Endodermal cell (in vitro differentiated cells): Measurements from ENCODE around the gene VAV2. TPM values are rescaled to one million over a fixed set of nuclear protein-coding genes. Genes with fewer than 3 reads are reported as not detected.

Source experiments
- DNase-seq: peaks from one replicate; pipeline ENCODE4 v3.0.0-alpha.2; 2017
- H3K27ac ChIP-seq: 2 replicates; pipeline ENCODE4 v1.5.1; 2013; ENCODE audit warnings: mild to moderate bottlenecking, low read depth, low read length, moderate library complexity
- H3K27me3 ChIP-seq: 2 replicates; pipeline ENCODE4 v1.6.1; 2013; ENCODE audit warnings: mild to moderate bottlenecking, low read length, moderate library complexity; ENCODE audit not compliant: insufficient read depth, control insufficient read depth, poor library complexity, severe bottlenecking
- H3K36me3 ChIP-seq: 2 replicates; pipeline ENCODE4 v1.7.0; 2013; ENCODE audit warnings: mild to moderate bottlenecking, low read length, moderate library complexity; ENCODE audit not compliant: control insufficient read depth, insufficient read depth
- H3K4me1 ChIP-seq: one replicate; pipeline ENCODE4 v1.7.0; 2013; ENCODE audit warnings: low read length; ENCODE audit not compliant: control insufficient read depth, insufficient read depth
- H3K4me3 ChIP-seq: 2 replicates; pipeline ENCODE4 v1.5.1; 2013; ENCODE audit warnings: mild to moderate bottlenecking, low read length, moderate library complexity
- H3K9ac ChIP-seq: 2 replicates; pipeline ENCODE4 v1.6.1; 2013; ENCODE audit warnings: mild to moderate bottlenecking, low read length, moderate library complexity; ENCODE audit not compliant: poor library complexity, severe bottlenecking; ENCODE audit errors: extremely low read depth
- H3K9me3 ChIP-seq: 2 replicates; pipeline ENCODE4 v1.6.1; 2013; ENCODE audit warnings: mild to moderate bottlenecking, low read length, moderate library complexity; ENCODE audit not compliant: control insufficient read depth
- H3K27ac Mint-ChIP-seq: 2 replicates; pipeline ENCODE4 v1.8.0; 2020; ENCODE audit warnings: mixed read lengths
- H3K27me3 Mint-ChIP-seq: 2 replicates; pipeline ENCODE4 v1.8.0; 2021; ENCODE audit warnings: mild to moderate bottlenecking, mixed read lengths; ENCODE audit not compliant: insufficient read depth
- H3K36me3 Mint-ChIP-seq: 2 replicates; pipeline ENCODE4 v1.8.0; 2020; ENCODE audit warnings: low read depth, mixed read lengths
- H3K4me1 Mint-ChIP-seq: 2 replicates; pipeline ENCODE4 v1.8.0; 2020; ENCODE audit warnings: mixed read lengths
- H3K4me3 Mint-ChIP-seq: 2 replicates; pipeline ENCODE4 v1.8.0; 2020; ENCODE audit warnings: mild to moderate bottlenecking, moderate library complexity, mixed read lengths
- H3K9me3 Mint-ChIP-seq: 2 replicates; pipeline ENCODE4 v1.8.0; 2020; ENCODE audit warnings: mild to moderate bottlenecking, mixed read lengths
- WGBS, 2 experiments: methylation state at CpG; one replicate each; pipeline versions ENCODE4 v1.1.5 to v1.1.7; 2013; ENCODE audit warnings: missing lambda C conversion rate in 2 of 2, mixed read lengths in 1 of 2; ENCODE audit not compliant: insufficient coverage in 1 of 2, insufficient read length in 1 of 2; 5-methylcytosine and 5-hydroxymethylcytosine counted together
- total RNA-seq, 2 donors: library from RNA; stranded (reverse); fragmentation: NEBNext Ultra II Directional in 1 of 2; extraction: Animal tissue kit (Norgen Biotek cat#: 25700) in 1 of 2; gene quantifications; 2 replicates in 1 of 2; 3 replicates in 1 of 2; pipeline ENCODE4 v1.2.1, GENCODE V29; 2021
- TF ChIP-seq, protein P1 (sequence below): fragments of 200-600 bp; sonication (generic); conservative IDR thresholded peaks from 2 replicates; pipeline ENCODE4 v1.5.0; 2021; ENCODE audit warnings: antibody characterized with exemption, mild to moderate bottlenecking

Gene VAV2
- total RNA-seq, 2 donors from 2014 or later: 29.8 to 35.9 TPM

DNA sequence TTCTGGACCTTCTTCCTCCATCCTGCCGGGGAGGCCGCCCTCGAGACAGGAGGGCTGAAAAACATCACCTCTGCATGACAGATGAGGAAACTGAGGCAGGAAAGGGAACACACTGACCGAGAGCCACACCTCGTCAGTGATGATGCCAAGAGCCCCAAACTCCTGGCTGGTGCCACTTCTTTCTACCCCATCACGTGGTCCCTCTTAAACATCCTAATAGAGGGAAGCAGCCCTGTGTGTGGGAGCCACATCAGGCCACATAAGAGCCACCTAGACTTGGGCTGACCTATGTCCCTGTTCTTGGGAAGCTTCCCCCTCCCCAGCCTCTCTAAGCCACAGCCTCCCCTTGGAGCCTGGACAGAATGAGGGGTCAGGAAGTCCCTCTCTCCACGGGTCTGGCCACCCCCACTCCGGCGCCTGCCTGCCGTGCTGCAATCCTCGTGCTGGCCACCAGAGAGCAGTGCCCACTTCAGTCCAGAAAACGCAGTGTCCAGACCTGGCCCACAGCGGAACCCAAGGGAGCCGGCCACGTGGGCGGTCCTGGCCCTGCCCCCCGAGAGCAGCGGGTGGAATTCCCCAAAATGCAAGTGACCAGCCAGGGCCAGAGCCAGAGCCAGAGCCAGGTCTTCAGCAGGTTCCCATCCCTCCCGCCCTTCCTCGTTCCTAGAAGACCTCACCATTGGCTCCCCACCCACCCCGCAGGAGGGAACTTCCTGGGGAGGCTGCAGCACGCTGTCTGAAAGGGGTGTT lies 199.2 kb downstream of the VAV2 start:
- TF ChIP-seq, protein P1, sequence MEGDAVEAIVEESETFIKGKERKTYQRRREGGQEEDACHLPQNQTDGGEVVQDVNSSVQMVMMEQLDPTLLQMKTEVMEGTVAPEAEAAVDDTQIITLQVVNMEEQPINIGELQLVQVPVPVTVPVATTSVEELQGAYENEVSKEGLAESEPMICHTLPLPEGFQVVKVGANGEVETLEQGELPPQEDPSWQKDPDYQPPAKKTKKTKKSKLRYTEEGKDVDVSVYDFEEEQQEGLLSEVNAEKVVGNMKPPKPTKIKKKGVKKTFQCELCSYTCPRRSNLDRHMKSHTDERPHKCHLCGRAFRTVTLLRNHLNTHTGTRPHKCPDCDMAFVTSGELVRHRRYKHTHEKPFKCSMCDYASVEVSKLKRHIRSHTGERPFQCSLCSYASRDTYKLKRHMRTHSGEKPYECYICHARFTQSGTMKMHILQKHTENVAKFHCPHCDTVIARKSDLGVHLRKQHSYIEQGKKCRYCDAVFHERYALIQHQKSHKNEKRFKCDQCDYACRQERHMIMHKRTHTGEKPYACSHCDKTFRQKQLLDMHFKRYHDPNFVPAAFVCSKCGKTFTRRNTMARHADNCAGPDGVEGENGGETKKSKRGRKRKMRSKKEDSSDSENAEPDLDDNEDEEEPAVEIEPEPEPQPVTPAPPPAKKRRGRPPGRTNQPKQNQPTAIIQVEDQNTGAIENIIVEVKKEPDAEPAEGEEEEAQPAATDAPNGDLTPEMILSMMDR: peak; percentile 86

DNA sequence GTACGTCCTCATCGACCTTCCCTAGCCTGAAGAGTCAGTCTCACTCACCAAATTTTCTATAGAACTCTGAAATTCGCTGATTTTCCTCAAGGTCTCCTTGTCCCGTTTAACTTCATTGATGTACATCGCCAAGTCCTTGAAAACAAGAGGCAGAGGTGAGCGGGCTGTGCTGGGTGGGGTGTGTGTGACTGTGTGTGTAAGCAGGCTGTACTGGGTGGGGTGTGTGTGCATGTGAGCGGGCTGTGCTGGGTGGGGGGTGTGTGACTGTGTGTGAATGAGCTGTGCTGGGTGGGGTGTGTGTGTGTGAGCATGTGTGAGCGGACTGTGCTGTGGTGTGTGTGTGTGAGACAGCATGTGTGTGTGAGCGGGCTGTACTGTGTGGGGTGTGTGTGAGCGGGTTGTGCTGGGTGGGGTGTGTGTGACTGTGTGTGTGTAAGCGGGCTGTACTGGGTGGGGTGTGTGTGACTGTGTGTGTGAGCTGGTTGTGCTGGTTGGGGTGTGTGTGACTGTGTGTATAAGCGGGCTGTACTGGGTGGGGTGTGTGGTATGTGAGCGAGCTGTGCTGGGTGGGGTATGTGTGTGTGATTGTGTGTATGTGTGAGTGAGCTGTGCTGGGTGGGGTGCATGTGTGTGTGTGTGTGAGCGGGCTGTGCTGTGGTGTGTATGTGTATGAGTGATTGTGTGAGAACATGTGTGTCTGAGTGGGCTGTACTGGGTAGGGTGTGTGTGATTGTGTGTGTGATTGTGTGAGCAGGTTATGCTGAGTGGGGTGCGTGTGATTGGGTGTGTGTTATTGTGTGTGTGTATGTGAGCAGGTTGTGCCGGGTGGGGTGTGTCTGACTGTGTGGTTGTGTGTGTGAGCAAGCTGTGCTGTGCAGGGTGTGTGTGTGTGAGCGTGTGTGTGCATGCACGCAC lies 200.1 kb downstream of the VAV2 start:
- Mint-ChIP-seq H3K27ac (no peak overlapping the region), H3K36me3 (peaks cover 20% of the 10 kb centered on the region), H3K9me3 (no peaks in the 10 kb centered on the region), H3K4me3 (no peak overlapping the region), H3K4me1 (no peaks in the 10 kb centered on the region), H3K27me3 (no peaks in the 10 kb centered on the region)
- Histone ChIP-seq H3K4me1 (no peaks in the 10 kb centered on the region), H3K9ac (no peak overlapping the region), H3K27me3 (no peaks in the 10 kb centered on the region), H3K27ac (no peak overlapping the region), H3K9me3 (no peaks in the 10 kb centered on the region), H3K36me3 (peaks cover 17% of the 10 kb centered on the region), H3K4me3 (no peak overlapping the region)
- WGBS, 2 experiments: 94 to 98% methylated on average over 11 to 16 of the region's 18 CpGs
- DNase-seq: no peak
- TF ChIP-seq, protein P1: no peak

More for the DNA sequence above, 199.2 kb downstream of the VAV2 start:
- Mint-ChIP-seq H3K27ac (no peak overlapping the region), H3K9me3 (no peaks in the 10 kb centered on the region), H3K27me3 (no peaks in the 10 kb centered on the region), H3K4me1 (no peaks in the 10 kb centered on the region), H3K36me3 (peaks cover 20% of the 10 kb centered on the region), H3K4me3 (no peak overlapping the region)
- DNase-seq: peak; percentile 89
- no peaks in the 10 kb centered on the region for H3K9me3 ChIP-seq
- 65 to 69% methylated on average over 10 to 22 of the region's 22 CpGs for WGBS, 2 experiments
- H3K27ac ChIP-seq: no peak overlapping the region
- no peaks in the 10 kb centered on the region for H3K27me3 ChIP-seq
- peaks cover 17% of the 10 kb centered on the region for H3K36me3 ChIP-seq
- no peak overlapping the region for H3K4me3 ChIP-seq
- no peak overlapping the region for H3K9ac ChIP-seq
- no peaks in the 10 kb centered on the region for H3K4me1 ChIP-seq

GRCh38 chr9:133791069-133791468 lies 201.1 kb downstream of the VAV2 start:
- Histone ChIP-seq H3K4me1 (no peaks in the 10 kb centered on the region), H3K9ac (no peak overlapping the region), H3K4me3 (no peak overlapping the region), H3K9me3 (no peaks in the 10 kb centered on the region), H3K27me3 (no peaks in the 10 kb centered on the region), H3K27ac (no peak overlapping the region), H3K36me3 (peaks cover 18% of the 10 kb centered on the region)
- no peak overlapping the region for H3K27ac Mint-ChIP-seq
- DNase-seq: no peak
- WGBS, 2 experiments: 95 to 97% methylated on average over 8 to 13 of the region's 13 CpGs
- TF ChIP-seq, protein P1: no peak
- peaks cover 23% of the 10 kb centered on the region for H3K36me3 Mint-ChIP-seq
- no peaks in the 10 kb centered on the region for H3K4me1 Mint-ChIP-seq
- no peak overlapping the region for H3K4me3 Mint-ChIP-seq
- no peaks in the 10 kb centered on the region for H3K27me3 Mint-ChIP-seq
- H3K9me3 Mint-ChIP-seq: no peaks in the 10 kb centered on the region
